GM18520 (cell line): ENCODE results near the gene MLF2.

Experiments used
- ATAC-seq: cut with Tn5 transposase; IDR thresholded peaks from one replicate; pipeline ENCODE4 v1.9.1; 2021; ENCODE audit not compliant: unreplicated experiment

MLF2 gene

GRCh38 chr12:6698352-6699046 is 54.4 kb downstream of the MLF2 start:
- no peak for ATAC-seq
